ENCODE results near the gene GLRX3. TPM values are rescaled to one million over a fixed set of nuclear protein-coding genes. Genes with fewer than 3 reads are reported as not detected.

GLRX3 gene
- total and polyA plus RNA-seq, 10 of the 15 experiments (the other 5 are each of a cell fraction or from before 2014, with no cell fraction given) = 94.7 to 209 (median 131) TPM

GRCh38 chr10:130189608-130190054, 53.4 kb downstream of the GLRX3 start:
- BruUV-seq (replicated peaks) = no TSS peak
- Histone ChIP-seq H3K9ac (ENCODE audit: control insufficient read depth, insufficient read depth, low read length) (no peak overlapping the region), H3K4me1 (ENCODE audit: control insufficient read depth, insufficient read depth, low read length) (no peaks in the 10 kb centered on the region), H3K79me2 (ENCODE audit: control insufficient read depth, insufficient read depth, low read length) (no peaks in the 10 kb centered on the region), H3K4me3 (no peak overlapping the region), H3K36me3 (ENCODE audit: control insufficient read depth in 2 of 2, insufficient read depth in 2 of 2, low read length in 1 of 2) (no peaks in the 10 kb centered on the region; a peak in 3 of 4 replicates), H3K27me3 (replicated peaks in 1 of 2; ENCODE audit: control insufficient read depth in 2 of 2, insufficient read depth in 2 of 2, low read length in 1 of 2) (no peaks in the 10 kb centered on the region), H4K20me1 (ENCODE audit: control insufficient read depth, insufficient read depth) (no peaks in the 10 kb centered on the region), H3K27ac (ENCODE audit: control insufficient read depth, insufficient read depth) (no peak overlapping the region), H3K9me3 (replicated peaks; ENCODE audit: control insufficient read depth, insufficient read depth, low read length) (no peaks in the 10 kb centered on the region), H2AFZ (ENCODE audit: control insufficient read depth, low read depth, low read length) (no peak overlapping the region), H3K4me2 (ENCODE audit: control insufficient read depth, insufficient read depth) (no peak overlapping the region)
- ATAC-seq (peak; percentile 5; the same call in 1 of the 3 replicates), DNase-seq (ENCODE audit: low read depth, low spot score) (no peak), FAIRE-seq (no peak)
- intact Hi-C loops (cut with micrococcal nuclease; ENCODE audit: unreplicated experiment) (loop anchor here (2.0 kb wide), 1 partner anchor 1685 kb away; no protein-coding TSS in a partner anchor), in situ Hi-C loops (cut with MboI) (loop anchor here (5.0 to 10.0 kb wide), 3 partner anchors 1598 to 1835 kb away; no protein-coding TSS in a partner anchor)
- ChIA-PET POLR2A (no interaction called here), RAD21 (ENCODE audit: unreplicated experiment) (no interaction called here), CTCF (no interaction called here), SMC1A (ENCODE audit: uncharacterized antibody, unreplicated experiment) (no interaction called here)
- WGBS (ENCODE audit: insufficient coverage, insufficient replicate concordance, low lambda C conversion rate, missing lambda C conversion rate) = 82% methylated on average over 25 of the region's 25 CpGs
- TF ChIP-seq HDGF (IDR thresholded peaks at IDR 0.05) (no peak), SUZ12 (IDR thresholded peaks at IDR 0.05; ENCODE audit: unreplicated experiment) (no peak), NRF1 (conservative IDR thresholded peaks at IDR 0.05; ENCODE audit: low read depth, low read length) (no peak), ASH2L (IDR thresholded peaks at IDR 0.05; ENCODE audit: borderline replicate concordance, low read depth) (no peak), STAT1 (conservative IDR thresholded peaks at IDR 0.05) (no peak), IRF5 (IDR thresholded peaks at IDR 0.05; ENCODE audit: borderline replicate concordance) (no peak), WRNIP1 (IDR thresholded peaks at IDR 0.05; ENCODE audit: borderline replicate concordance, low read depth, low read length) (no peak), ZNF207 (IDR thresholded peaks at IDR 0.05; ENCODE audit: borderline replicate concordance) (no peak)
